DOHH2 (cell line): ENCODE data around the gene CNTNAP2.

Source experiments
- H3F3A ChIP-seq: fragments of 200-600 bp; sonication (generic), shearing (Covaris generic); 2 replicates; pipeline ENCODE4 v1.6.0; 2016; ENCODE audit warnings: antibody characterized with exemption, mild to moderate bottlenecking; ENCODE audit not compliant: control insufficient read depth, insufficient read depth
- H3K27ac ChIP-seq: fragments of 200-600 bp; sonication (generic); 2 replicates; pipeline ENCODE4 v1.5.1; 2014; ENCODE audit warnings: low read depth, mild to moderate bottlenecking, low read length, moderate library complexity
- H3K27me3 ChIP-seq: fragments of 200-600 bp; sonication (generic); 2 replicates; pipeline ENCODE4 v1.6.1; 2014; ENCODE audit warnings: mild to moderate bottlenecking, low read length, mixed read lengths; ENCODE audit not compliant: control insufficient read depth
- H3K36me3 ChIP-seq: fragments of 200-600 bp; sonication (generic); 2 replicates; pipeline ENCODE4 v1.6.1; 2014; ENCODE audit warnings: mild to moderate bottlenecking, low read length, moderate library complexity, mixed read lengths; ENCODE audit not compliant: control insufficient read depth
- H3K4me1 ChIP-seq: fragments of 200-600 bp; sonication (generic); 2 replicates; pipeline ENCODE4 v1.6.1; 2014; ENCODE audit warnings: mild to moderate bottlenecking, low read length, mixed read lengths; ENCODE audit not compliant: control insufficient read depth
- H3K4me2 ChIP-seq: fragments of 200-600 bp; sonication (generic); 2 replicates; pipeline ENCODE4 v1.6.0; 2014; ENCODE audit warnings: mild to moderate bottlenecking, low read length, moderate library complexity
- H3K4me3 ChIP-seq: fragments of 200-600 bp; sonication (generic); 2 replicates; pipeline ENCODE4 v1.5.1; 2014; ENCODE audit warnings: mild to moderate bottlenecking, low read length, mixed read lengths
- H3K79me2 ChIP-seq: fragments of 200-600 bp; sonication (generic); 2 replicates; pipeline ENCODE4 v1.6.1; 2014; ENCODE audit warnings: mild to moderate bottlenecking, low read length, mixed read lengths; ENCODE audit not compliant: control insufficient read depth
- H3K9me2 ChIP-seq: fragments of 200-600 bp; sonication (generic); replicated peaks from 2 replicates; pipeline ENCODE4 v1.6.1; 2014; ENCODE audit warnings: mild to moderate bottlenecking, low read length, mixed read lengths; ENCODE audit not compliant: control insufficient read depth
- H3K9me3 ChIP-seq: fragments of 200-600 bp; sonication (generic); 2 replicates; pipeline ENCODE4 v1.6.1; 2014; ENCODE audit warnings: antibody characterized with exemption, low read length, mixed read lengths; ENCODE audit not compliant: control insufficient read depth, insufficient read depth
- H4K20me1 ChIP-seq: fragments of 200-600 bp; sonication (generic); 2 replicates; pipeline ENCODE4 v1.6.0; 2014; ENCODE audit warnings: low read depth, mild to moderate bottlenecking, antibody characterized with exemption, low read length, moderate library complexity; ENCODE audit not compliant: control insufficient read depth, insufficient read depth
- EZH2phosphoT487 ChIP-seq: fragments of 200-600 bp; sonication (generic); IDR thresholded peaks from 2 replicates; pipeline ENCODE4 v1.6.1; 2017; ENCODE audit warnings: borderline replicate concordance, mild to moderate bottlenecking, antibody characterized with exemption, low read length, moderate library complexity, mixed read lengths
- TF ChIP-seq, protein P1 (sequence below): fragments of 200-600 bp; sonication (generic); IDR thresholded peaks from one replicate; pipeline ENCODE4 v1.5.1; 2014; ENCODE audit warnings: antibody characterized with exemption, mild to moderate bottlenecking, low read depth, low read length; ENCODE audit not compliant: poor library complexity, severe bottlenecking

Gene CNTNAP2

DNA sequence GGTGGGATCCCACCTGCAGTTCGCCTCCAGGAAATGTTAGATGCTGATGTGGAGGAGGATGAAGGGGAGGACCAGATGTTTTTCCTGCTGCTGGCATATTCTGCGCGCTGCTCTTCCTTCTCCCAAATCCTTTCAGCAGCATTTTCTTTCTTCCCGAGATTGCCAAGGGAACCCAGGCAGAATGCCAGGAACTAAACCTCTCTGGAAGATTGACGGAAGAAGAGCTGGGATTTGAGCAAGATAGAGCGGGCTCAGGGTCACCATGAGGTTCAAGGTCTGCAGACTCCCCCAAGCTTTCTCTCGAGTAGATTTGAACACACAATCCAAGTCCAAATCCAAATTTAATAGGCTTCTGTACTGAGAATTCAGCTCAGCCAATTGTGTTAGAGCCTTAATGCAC is 2128.8 kb downstream of the CNTNAP2 start:
- H3K36me3 ChIP-seq: no peaks in the 10 kb centered on the region
- no peaks in the 10 kb centered on the region for H3F3A ChIP-seq
- no peaks in the 10 kb centered on the region for H3K4me1 ChIP-seq
- H3K79me2 ChIP-seq: no peaks in the 10 kb centered on the region
- H3K27me3 ChIP-seq: peaks cover 31% of the 10 kb centered on the region
- no peaks in the 10 kb centered on the region for H3K9me2 ChIP-seq
- no peak overlapping the region for H3K4me2 ChIP-seq
- no peak overlapping the region for H3K4me3 ChIP-seq
- H3K27ac ChIP-seq: no peak overlapping the region
- no peaks in the 10 kb centered on the region for H3K9me3 ChIP-seq
- H4K20me1 ChIP-seq: no peaks in the 10 kb centered on the region
- TF ChIP-seq, protein P1, sequence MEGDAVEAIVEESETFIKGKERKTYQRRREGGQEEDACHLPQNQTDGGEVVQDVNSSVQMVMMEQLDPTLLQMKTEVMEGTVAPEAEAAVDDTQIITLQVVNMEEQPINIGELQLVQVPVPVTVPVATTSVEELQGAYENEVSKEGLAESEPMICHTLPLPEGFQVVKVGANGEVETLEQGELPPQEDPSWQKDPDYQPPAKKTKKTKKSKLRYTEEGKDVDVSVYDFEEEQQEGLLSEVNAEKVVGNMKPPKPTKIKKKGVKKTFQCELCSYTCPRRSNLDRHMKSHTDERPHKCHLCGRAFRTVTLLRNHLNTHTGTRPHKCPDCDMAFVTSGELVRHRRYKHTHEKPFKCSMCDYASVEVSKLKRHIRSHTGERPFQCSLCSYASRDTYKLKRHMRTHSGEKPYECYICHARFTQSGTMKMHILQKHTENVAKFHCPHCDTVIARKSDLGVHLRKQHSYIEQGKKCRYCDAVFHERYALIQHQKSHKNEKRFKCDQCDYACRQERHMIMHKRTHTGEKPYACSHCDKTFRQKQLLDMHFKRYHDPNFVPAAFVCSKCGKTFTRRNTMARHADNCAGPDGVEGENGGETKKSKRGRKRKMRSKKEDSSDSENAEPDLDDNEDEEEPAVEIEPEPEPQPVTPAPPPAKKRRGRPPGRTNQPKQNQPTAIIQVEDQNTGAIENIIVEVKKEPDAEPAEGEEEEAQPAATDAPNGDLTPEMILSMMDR: no peak
- TF ChIP-seq EZH2phosphoT487: no peak

DNA sequence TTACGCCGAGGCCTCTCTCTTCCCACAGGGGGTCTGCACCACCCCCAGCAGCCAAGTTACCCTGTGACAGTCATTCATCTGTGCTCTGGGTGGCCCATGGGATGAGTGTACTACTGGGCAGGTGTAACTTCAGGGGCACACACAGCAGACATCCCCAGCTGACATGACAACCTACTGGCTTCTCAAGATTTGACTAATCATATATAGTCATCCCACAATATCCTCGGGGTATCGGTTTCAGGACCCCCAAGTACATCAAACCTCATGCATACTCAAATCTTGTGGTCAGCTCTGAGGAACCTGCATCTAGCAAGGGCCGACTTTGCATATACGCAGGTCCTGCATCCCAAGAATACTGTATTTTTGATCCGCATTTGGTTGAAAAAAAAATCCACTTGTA is 2137.0 kb downstream of the CNTNAP2 start:
- TF ChIP-seq, protein P1: no peak
- TF ChIP-seq EZH2phosphoT487: no peak

DNA sequence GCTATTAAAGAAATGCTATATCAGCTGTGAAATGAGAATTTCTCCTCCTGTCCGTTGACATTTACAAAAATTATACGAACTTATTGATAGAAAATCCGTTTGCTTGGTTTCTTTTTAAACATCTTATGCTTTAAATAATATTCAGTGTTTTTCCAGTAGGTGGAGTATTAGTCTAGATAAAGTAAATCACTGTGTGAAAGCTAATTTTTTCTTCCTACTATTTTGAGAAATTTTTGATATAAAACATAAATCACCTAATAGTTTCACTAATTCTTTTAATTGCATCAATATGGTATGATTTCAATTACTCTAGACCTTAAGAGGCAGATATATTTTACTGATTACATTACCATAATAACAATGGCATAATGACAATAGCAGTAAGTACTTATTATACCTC is 2138.7 kb downstream of the CNTNAP2 start:
- Histone ChIP-seq H3K9me3 (peaks cover 9% of the 10 kb centered on the region; the same call in 1 of the 2 replicates), H3F3A (no peaks in the 10 kb centered on the region), H3K27me3 (peaks cover 28% of the 10 kb centered on the region), H3K9me2 (no peaks in the 10 kb centered on the region), H3K4me3 (no peak overlapping the region), H3K4me1 (peaks cover 7% of the 10 kb centered on the region; the same call in 1 of the 2 replicates), H3K79me2 (no peaks in the 10 kb centered on the region), H3K4me2 (no peak overlapping the region), H3K27ac (no peak overlapping the region), H4K20me1 (no peaks in the 10 kb centered on the region), H3K36me3 (no peaks in the 10 kb centered on the region)
- TF ChIP-seq EZH2phosphoT487: no peak
- TF ChIP-seq, protein P1: peak; percentile 54

More for the DNA sequence above, 2137.0 kb downstream of the CNTNAP2 start:
- Histone ChIP-seq H3K9me3 (peaks cover 9% of the 10 kb centered on the region; the same call in 1 of the 2 replicates), H4K20me1 (no peaks in the 10 kb centered on the region), H3K36me3 (no peaks in the 10 kb centered on the region), H3K27me3 (peaks cover 37% of the 10 kb centered on the region), H3K9me2 (no peaks in the 10 kb centered on the region), H3K4me2 (no peak overlapping the region), H3K4me3 (no peak overlapping the region), H3K79me2 (no peaks in the 10 kb centered on the region), H3F3A (no peaks in the 10 kb centered on the region), H3K4me1 (peaks cover 7% of the 10 kb centered on the region; the same call in 1 of the 2 replicates), H3K27ac (no peak overlapping the region)

DNA sequence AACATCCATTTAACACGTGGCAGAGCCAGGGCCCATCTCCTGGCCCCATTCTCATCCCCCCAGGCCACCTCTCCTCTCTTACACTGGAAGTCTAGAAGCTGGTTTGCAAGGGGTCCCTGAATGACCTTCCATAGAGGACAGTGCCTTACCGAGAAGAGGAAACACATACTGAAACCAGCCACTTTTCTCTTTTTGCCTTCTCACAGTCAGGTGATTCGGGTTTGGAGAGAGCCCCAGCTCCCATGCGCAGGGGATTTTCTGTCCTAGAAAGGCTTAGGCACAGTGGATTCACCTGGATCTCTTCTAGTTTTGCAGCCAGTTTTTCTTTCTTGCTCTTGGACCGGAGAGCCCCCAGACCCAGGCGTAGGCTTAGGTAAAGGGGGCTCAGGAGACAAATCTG is 2139.8 kb downstream of the CNTNAP2 start:
- Histone ChIP-seq H3K4me2 (no peak overlapping the region), H3K36me3 (no peaks in the 10 kb centered on the region), H3K9me3 (0 out of 2 replicates have a peak, but pooled peaks cover 3% of the 10 kb centered on the region), H4K20me1 (no peaks in the 10 kb centered on the region), H3K27ac (no peak overlapping the region), H3K9me2 (no peaks in the 10 kb centered on the region), H3K27me3 (peaks cover 29% of the 10 kb centered on the region), H3K4me1 (peaks cover 7% of the 10 kb centered on the region; the same call in 1 of the 2 replicates), H3F3A (no peaks in the 10 kb centered on the region), H3K4me3 (no peak overlapping the region), H3K79me2 (no peaks in the 10 kb centered on the region)
- TF ChIP-seq EZH2phosphoT487: no peak
- TF ChIP-seq, protein P1: no peak
